ENCODE measurements around the gene SH2D3C. TPM values are rescaled to one million over a fixed set of nuclear protein-coding genes. Genes with fewer than 3 reads are reported as not detected.
A peak's percentile ranks its signal among the peaks of the same experiment; 100 is the strongest.

The SH2D3C gene
- total RNA-seq, 1 donor from 2014 or later, result 5.8 TPM

GRCh38 chr9:127744398-127745110, 33.9 kb downstream of the SH2D3C start:
- no peaks in the 10 kb centered on the region for H3K9me3 Mint-ChIP-seq (ENCODE audit: unreplicated experiment)
- Histone ChIP-seq H3K27me3 (ENCODE audit: insufficient read depth, low read length) (no peaks in the 10 kb centered on the region), H3K79me2 (ENCODE audit: insufficient read depth, low read length) (no peaks in the 10 kb centered on the region), H3K4me2 (ENCODE audit: low read length) (no peak overlapping the region), H3K36me3 (ENCODE audit: insufficient read depth, low read length) (no peaks in the 10 kb centered on the region), H4K20me1 (ENCODE audit: insufficient read depth, low read length) (no peaks in the 10 kb centered on the region), H2AFZ (ENCODE audit: low read depth, low read length) (no peak overlapping the region), H3K27ac (ENCODE audit: low read depth, low read length) (no peak overlapping the region), H3K9me3 (ENCODE audit: insufficient read depth, low read depth, low read length) (no peaks in the 10 kb centered on the region), H3K4me1 (ENCODE audit: insufficient read depth, low read length) (peaks cover 10% of the 10 kb centered on the region), H3K4me3 (ENCODE audit: insufficient read depth, low read depth, low read length) (no peak overlapping the region), H3K9ac (ENCODE audit: low read length) (no peak overlapping the region)
- H3K27ac Mint-ChIP-seq (ENCODE audit: unreplicated experiment), result no peak overlapping the region
- DNase-seq (ENCODE audit: low read depth) (no peak), FAIRE-seq (no peak)
- H3K27me3 Mint-ChIP-seq (ENCODE audit: low read depth, unreplicated experiment), result peaks cover 6% of the 10 kb centered on the region
- peaks cover 2% of the 10 kb centered on the region for H3K36me3 Mint-ChIP-seq (ENCODE audit: low read depth, unreplicated experiment)
- no peak for TF ChIP-seq CTCF (IDR thresholded peaks at IDR 0.05; ENCODE audit: insufficient read depth, low read depth, low read length)
- no peak for TF ChIP-seq EZH2 (IDR thresholded peaks at IDR 0.05; ENCODE audit: insufficient read depth, low read length)
- no peak overlapping the region for H3K4me3 Mint-ChIP-seq (ENCODE audit: unreplicated experiment)
- peaks cover 3% of the 10 kb centered on the region for H3K4me1 Mint-ChIP-seq (ENCODE audit: low read depth, unreplicated experiment)

GRCh38 chr9:127742435-127743088, 35.9 kb downstream of the SH2D3C start:
- Histone ChIP-seq H3K4me2 (ENCODE audit: low read length) (peak overlapping the region; percentile 80), H3K9ac (ENCODE audit: low read length) (no peak overlapping the region), H4K20me1 (ENCODE audit: insufficient read depth, low read length) (no peaks in the 10 kb centered on the region), H3K79me2 (ENCODE audit: insufficient read depth, low read length) (no peaks in the 10 kb centered on the region), H3K4me1 (ENCODE audit: insufficient read depth, low read length) (peaks cover 10% of the 10 kb centered on the region), H2AFZ (ENCODE audit: low read depth, low read length) (peak overlapping the region; percentile 58), H3K36me3 (ENCODE audit: insufficient read depth, low read length) (no peaks in the 10 kb centered on the region), H3K27ac (ENCODE audit: low read depth, low read length) (no peak overlapping the region), H3K9me3 (ENCODE audit: insufficient read depth, low read depth, low read length) (no peaks in the 10 kb centered on the region), H3K27me3 (ENCODE audit: insufficient read depth, low read length) (no peaks in the 10 kb centered on the region), H3K4me3 (ENCODE audit: insufficient read depth, low read depth, low read length) (peak overlapping the region; percentile 36)
- peaks cover 8% of the 10 kb centered on the region for H3K27me3 Mint-ChIP-seq (ENCODE audit: low read depth, unreplicated experiment)
- no peak for FAIRE-seq
- peak overlapping the region; percentile 79 for H3K4me3 Mint-ChIP-seq (ENCODE audit: unreplicated experiment)
- TF ChIP-seq EZH2 (IDR thresholded peaks at IDR 0.05; ENCODE audit: insufficient read depth, low read length) (no peak), CTCF (IDR thresholded peaks at IDR 0.05; ENCODE audit: insufficient read depth, low read depth, low read length) (no peak)
- H3K27ac Mint-ChIP-seq (ENCODE audit: unreplicated experiment), result peak overlapping the region; percentile 44
- peaks cover 3% of the 10 kb centered on the region for H3K4me1 Mint-ChIP-seq (ENCODE audit: low read depth, unreplicated experiment)
- H3K9me3 Mint-ChIP-seq (ENCODE audit: unreplicated experiment), result no peaks in the 10 kb centered on the region
- peak; percentile 71 for DNase-seq (ENCODE audit: low read depth)
- H3K36me3 Mint-ChIP-seq (ENCODE audit: low read depth, unreplicated experiment), result no peaks in the 10 kb centered on the region

Measured in astrocyte (in vitro differentiated cells and primary cell).